GM12874 (cell line): ENCODE data around the gene SIAH2.

Experiments
- TF ChIP-seq, protein P1 (sequence below): IDR thresholded peaks from 2 replicates; pipeline ENCODE4 v1.5.1; 2011; ENCODE audit warnings: low read depth, mild to moderate bottlenecking, control low read depth, low read length, moderate library complexity; ENCODE audit not compliant: insufficient read depth

SIAH2 gene

GRCh38 chr3:150746791-150747590, 16.0 kb downstream of the SIAH2 start:
- TF ChIP-seq, protein P1, sequence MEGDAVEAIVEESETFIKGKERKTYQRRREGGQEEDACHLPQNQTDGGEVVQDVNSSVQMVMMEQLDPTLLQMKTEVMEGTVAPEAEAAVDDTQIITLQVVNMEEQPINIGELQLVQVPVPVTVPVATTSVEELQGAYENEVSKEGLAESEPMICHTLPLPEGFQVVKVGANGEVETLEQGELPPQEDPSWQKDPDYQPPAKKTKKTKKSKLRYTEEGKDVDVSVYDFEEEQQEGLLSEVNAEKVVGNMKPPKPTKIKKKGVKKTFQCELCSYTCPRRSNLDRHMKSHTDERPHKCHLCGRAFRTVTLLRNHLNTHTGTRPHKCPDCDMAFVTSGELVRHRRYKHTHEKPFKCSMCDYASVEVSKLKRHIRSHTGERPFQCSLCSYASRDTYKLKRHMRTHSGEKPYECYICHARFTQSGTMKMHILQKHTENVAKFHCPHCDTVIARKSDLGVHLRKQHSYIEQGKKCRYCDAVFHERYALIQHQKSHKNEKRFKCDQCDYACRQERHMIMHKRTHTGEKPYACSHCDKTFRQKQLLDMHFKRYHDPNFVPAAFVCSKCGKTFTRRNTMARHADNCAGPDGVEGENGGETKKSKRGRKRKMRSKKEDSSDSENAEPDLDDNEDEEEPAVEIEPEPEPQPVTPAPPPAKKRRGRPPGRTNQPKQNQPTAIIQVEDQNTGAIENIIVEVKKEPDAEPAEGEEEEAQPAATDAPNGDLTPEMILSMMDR = no peak

DNA sequence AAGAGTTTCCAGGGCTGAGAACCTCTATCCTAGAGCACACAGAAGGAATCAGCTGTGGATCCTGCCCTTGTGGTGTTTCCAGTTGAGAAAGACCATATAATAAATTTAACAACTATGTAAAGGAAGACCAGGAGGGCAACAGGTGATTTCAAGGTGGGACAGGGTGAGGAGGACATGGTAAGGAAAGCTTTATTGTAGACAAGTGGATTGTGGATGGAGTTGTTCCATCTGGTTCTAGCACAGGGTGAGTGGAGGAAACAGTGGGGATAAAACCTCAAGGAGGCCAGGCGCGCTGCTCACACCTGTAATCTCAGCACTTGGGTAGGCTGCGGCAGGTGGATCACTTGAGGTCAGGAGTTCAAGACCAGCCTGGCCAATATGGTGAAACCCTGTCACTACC, 17.1 kb downstream of the SIAH2 start:
- TF ChIP-seq, protein P1 = no peak

- TF ChIP-seq, protein P1 = no peak
These were observed 18.1 kb downstream of the SIAH2 start for GRCh38 chr3:150744919-150745211.

- TF ChIP-seq, protein P1 = no peak
These were observed 18.7 kb downstream of the SIAH2 start for GRCh38 chr3:150744041-150744918.

DNA sequence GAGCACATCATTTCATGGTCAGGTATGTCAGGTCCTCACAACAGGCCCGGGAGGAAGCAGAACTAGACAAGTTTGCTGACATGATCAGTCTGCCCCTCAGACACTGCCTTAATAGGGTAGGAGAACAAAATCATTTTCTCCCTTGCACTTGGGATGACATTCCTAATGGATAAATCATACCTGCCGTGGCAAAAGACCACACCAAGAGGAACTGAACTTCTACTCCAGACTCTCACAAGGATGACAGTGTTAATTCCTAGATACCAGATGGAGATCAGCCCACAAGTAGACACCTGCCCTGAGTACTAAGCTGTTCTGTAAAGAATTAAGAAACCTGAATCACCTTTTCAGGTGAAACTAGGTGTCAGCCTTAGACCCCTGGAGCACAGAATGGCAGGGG, 19.5 kb downstream of the SIAH2 start:
- TF ChIP-seq, protein P1 = no peak

DNA sequence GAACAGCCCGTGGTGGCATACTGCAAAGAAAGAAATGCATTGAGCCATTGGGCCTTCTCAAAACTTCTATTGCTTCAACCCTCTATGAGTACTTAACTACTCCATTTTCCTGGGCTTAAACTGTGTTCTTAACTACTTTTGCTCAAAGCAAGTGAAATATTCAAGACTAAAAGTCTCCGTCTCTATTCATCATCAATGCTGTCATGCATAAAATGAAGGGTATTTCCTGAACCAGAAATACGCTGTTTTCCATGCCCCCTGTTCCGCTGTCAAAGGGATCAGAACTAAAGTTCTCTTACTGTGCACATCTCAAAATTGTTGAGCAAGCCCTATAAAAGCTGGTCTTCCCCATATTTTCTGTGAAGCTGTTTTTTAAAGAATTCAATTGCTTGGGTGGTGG, 20.3 kb downstream of the SIAH2 start:
- TF ChIP-seq, protein P1 = no peak

DNA sequence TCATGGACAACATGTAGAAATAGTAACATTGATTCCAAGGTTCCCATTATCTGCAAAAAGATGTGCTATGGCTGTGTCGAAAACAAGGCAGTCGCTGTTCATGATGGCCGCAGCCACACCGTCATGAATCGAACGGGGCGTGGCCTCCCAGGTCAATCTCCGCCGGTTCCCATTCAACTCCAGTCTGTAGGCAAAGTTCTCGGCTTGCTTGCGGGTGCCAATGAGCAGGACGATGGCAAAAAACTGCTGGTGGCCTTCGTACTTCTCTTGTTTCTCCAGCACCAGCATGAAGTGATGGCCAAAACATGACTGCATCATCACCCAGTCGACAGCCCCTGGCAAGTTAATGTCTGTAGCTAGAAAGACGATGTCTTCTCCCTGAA, 20.8 kb downstream of the SIAH2 start:
- TF ChIP-seq, protein P1 = no peak
